ENCODE measurements around the gene AGAP1. TPM values are rescaled to one million over a fixed set of nuclear protein-coding genes. Genes with fewer than 3 reads are reported as not detected.

The AGAP1 gene
- polyA plus RNA-seq, 3 donors from 2014 or later = 0.18 to 2.3 (median 0.21) TPM

- H3K27me3 Mint-ChIP-seq (ENCODE audit: low read depth in 3 of 3) = peaks cover 1 to 12% (median 4%) of the 10 kb centered on the region in 3 donors
- H3K4me3 Mint-ChIP-seq = no peak overlapping the region
- no peaks in the 10 kb centered on the region for H3K36me3 Mint-ChIP-seq
- no peak for DNase-seq
- no peaks in the 10 kb centered on the region for H3K9me3 Mint-ChIP-seq
- H3K4me1 Mint-ChIP-seq = no peaks in the 10 kb centered on the region
- no peak overlapping the region for H3K27ac Mint-ChIP-seq
Measured at GRCh38 chr2:235580426-235581157, 86.7 kb downstream of the AGAP1 start.

GRCh38 chr2:235582081-235582686 is 88.3 kb downstream of the AGAP1 start:
- Mint-ChIP-seq H3K9me3 (no peaks in the 10 kb centered on the region), H3K4me1 (no peaks in the 10 kb centered on the region), H3K27ac (no peak overlapping the region), H3K4me3 (no peak overlapping the region), H3K27me3 (ENCODE audit: low read depth in 3 of 3) (peaks cover 4 to 19% (median 4%) of the 10 kb centered on the region in 3 donors), H3K36me3 (no peaks in the 10 kb centered on the region)
- DNase-seq = no peak

GRCh38 chr2:235582729-235583128 is 88.9 kb downstream of the AGAP1 start:
- Mint-ChIP-seq H3K9me3 (no peaks in the 10 kb centered on the region), H3K36me3 (no peaks in the 10 kb centered on the region), H3K4me1 (no peaks in the 10 kb centered on the region), H3K27me3 (ENCODE audit: low read depth in 3 of 3) (peaks cover 4 to 19% (median 4%) of the 10 kb centered on the region in 3 donors), H3K4me3 (no peak overlapping the region), H3K27ac (no peak overlapping the region)
- no peak for DNase-seq

- H3K27me3 Mint-ChIP-seq (ENCODE audit: low read depth in 3 of 3) = peaks cover 4 to 16% (median 4%) of the 10 kb centered on the region in 3 donors
- H3K4me3 Mint-ChIP-seq = no peak overlapping the region
- no peaks in the 10 kb centered on the region for H3K4me1 Mint-ChIP-seq
- no peak for DNase-seq
- H3K36me3 Mint-ChIP-seq = no peaks in the 10 kb centered on the region
- no peak overlapping the region for H3K27ac Mint-ChIP-seq
- H3K9me3 Mint-ChIP-seq = no peaks in the 10 kb centered on the region
Measured at GRCh38 chr2:235583144-235583543, 89.3 kb downstream of the AGAP1 start.

GRCh38 chr2:235583925-235584637 is 90.2 kb downstream of the AGAP1 start:
- H3K9me3 Mint-ChIP-seq = no peaks in the 10 kb centered on the region
- no peaks in the 10 kb centered on the region for H3K4me1 Mint-ChIP-seq
- H3K36me3 Mint-ChIP-seq = no peaks in the 10 kb centered on the region
- peaks cover 3 to 16% (median 4%) of the 10 kb centered on the region in 3 donors for H3K27me3 Mint-ChIP-seq (ENCODE audit: low read depth in 3 of 3)
- no peak overlapping the region for H3K27ac Mint-ChIP-seq
- H3K4me3 Mint-ChIP-seq = no peak overlapping the region
- DNase-seq = no peak

- H3K27me3 Mint-ChIP-seq (ENCODE audit: low read depth in 3 of 3) = peaks cover 4 to 18% (median 5%) of the 10 kb centered on the region in 3 donors
- H3K36me3 Mint-ChIP-seq = no peaks in the 10 kb centered on the region
- no peak overlapping the region for H3K27ac Mint-ChIP-seq
- no peaks in the 10 kb centered on the region for H3K9me3 Mint-ChIP-seq
- no peak for DNase-seq
- no peak overlapping the region for H3K4me3 Mint-ChIP-seq
- no peaks in the 10 kb centered on the region for H3K4me1 Mint-ChIP-seq
Measured at GRCh38 chr2:235584638-235585007, 90.8 kb downstream of the AGAP1 start.

- Mint-ChIP-seq H3K27ac (no peak overlapping the region), H3K4me1 (no peaks in the 10 kb centered on the region), H3K4me3 (no peak overlapping the region), H3K27me3 (ENCODE audit: low read depth in 3 of 3) (peaks cover 5 to 9% (median 7%) of the 10 kb centered on the region in 3 donors), H3K36me3 (no peaks in the 10 kb centered on the region), H3K9me3 (no peaks in the 10 kb centered on the region)
- DNase-seq = no peak
Measured at GRCh38 chr2:235587202-235587601, 93.4 kb downstream of the AGAP1 start.

GRCh38 chr2:235588750-235589149 is 94.9 kb downstream of the AGAP1 start:
- peaks cover 6 to 15% (median 7%) of the 10 kb centered on the region in 3 donors for H3K27me3 Mint-ChIP-seq (ENCODE audit: low read depth in 3 of 3)
- H3K27ac Mint-ChIP-seq = no peak overlapping the region
- H3K36me3 Mint-ChIP-seq = no peaks in the 10 kb centered on the region
- no peak overlapping the region for H3K4me3 Mint-ChIP-seq
- no peak for DNase-seq
- H3K9me3 Mint-ChIP-seq = no peaks in the 10 kb centered on the region
- H3K4me1 Mint-ChIP-seq = no peaks in the 10 kb centered on the region

GRCh38 chr2:235591231-235591730 is 97.4 kb downstream of the AGAP1 start:
- Mint-ChIP-seq H3K27me3 (ENCODE audit: low read depth in 3 of 3) (peaks cover 5 to 13% (median 7%) of the 10 kb centered on the region in 3 donors), H3K4me3 (no peak overlapping the region), H3K9me3 (no peaks in the 10 kb centered on the region), H3K4me1 (no peaks in the 10 kb centered on the region), H3K36me3 (no peaks in the 10 kb centered on the region), H3K27ac (no peak overlapping the region)
- no peak for DNase-seq

GRCh38 chr2:235591921-235592320 is 98.1 kb downstream of the AGAP1 start:
- Mint-ChIP-seq H3K4me1 (no peaks in the 10 kb centered on the region), H3K27ac (no peak overlapping the region), H3K4me3 (no peak overlapping the region), H3K27me3 (ENCODE audit: low read depth in 3 of 3) (peaks cover 5 to 9% (median 7%) of the 10 kb centered on the region in 3 donors), H3K9me3 (no peaks in the 10 kb centered on the region), H3K36me3 (no peaks in the 10 kb centered on the region)
- no peak for DNase-seq

GRCh38 chr2:235592430-235592829 is 98.6 kb downstream of the AGAP1 start:
- H3K27ac Mint-ChIP-seq = no peak overlapping the region
- no peaks in the 10 kb centered on the region for H3K9me3 Mint-ChIP-seq
- peaks cover 3 to 9% (median 7%) of the 10 kb centered on the region in 3 donors for H3K27me3 Mint-ChIP-seq (ENCODE audit: low read depth in 3 of 3)
- no peaks in the 10 kb centered on the region for H3K4me1 Mint-ChIP-seq
- no peak for DNase-seq
- H3K4me3 Mint-ChIP-seq = no peak overlapping the region
- H3K36me3 Mint-ChIP-seq = no peaks in the 10 kb centered on the region

GRCh38 chr2:235592836-235593235 is 99.0 kb downstream of the AGAP1 start:
- H3K27me3 Mint-ChIP-seq (ENCODE audit: low read depth in 3 of 3) = peaks cover 3 to 9% (median 7%) of the 10 kb centered on the region in 3 donors
- no peak for DNase-seq
- H3K27ac Mint-ChIP-seq = no peak overlapping the region
- no peaks in the 10 kb centered on the region for H3K4me1 Mint-ChIP-seq
- H3K36me3 Mint-ChIP-seq = no peaks in the 10 kb centered on the region
- H3K9me3 Mint-ChIP-seq = no peaks in the 10 kb centered on the region
- no peak overlapping the region for H3K4me3 Mint-ChIP-seq

- DNase-seq = peak; percentile 10 to 35 (median 17)
- Mint-ChIP-seq H3K4me1 (no peaks in the 10 kb centered on the region), H3K27me3 (ENCODE audit: low read depth in 3 of 3) (peaks cover 3 to 11% (median 4%) of the 10 kb centered on the region in 3 donors), H3K9me3 (no peaks in the 10 kb centered on the region), H3K36me3 (no peaks in the 10 kb centered on the region), H3K27ac (no peak overlapping the region), H3K4me3 (no peak overlapping the region)
Measured at GRCh38 chr2:235594041-235594440, 100.2 kb downstream of the AGAP1 start.

- Mint-ChIP-seq H3K9me3 (no peaks in the 10 kb centered on the region), H3K27me3 (ENCODE audit: low read depth in 3 of 3) (peaks cover 2 to 8% (median 3%) of the 10 kb centered on the region in 3 donors), H3K4me1 (no peaks in the 10 kb centered on the region), H3K4me3 (no peak overlapping the region), H3K27ac (no peak overlapping the region), H3K36me3 (no peaks in the 10 kb centered on the region)
- no peak for DNase-seq
Measured at GRCh38 chr2:235594964-235595363, 101.1 kb downstream of the AGAP1 start.

All from immature natural killer cell (primary cell).